CD8-positive, alpha-beta memory T cell (primary cell): ENCODE data around the gene CTXN3. TPM values are rescaled to one million over a fixed set of nuclear protein-coding genes. Genes with fewer than 3 reads are reported as not detected.
"Not testable (repeated sequence)": the region's sequence is repeated elsewhere in the genome, so short reads cannot be mapped to it uniquely, and the experiment has no call there.

ENCODE experiments used
- CTCF ChIA-PET: fragments of 350-600 bp; sonication (Branson Sonifier 250); formaldehyde crosslinking; loops from one replicate; lab custom pipeline; 2021; ENCODE audit warnings: antibody characterized with exemption; lab: Charles Lee
- POLR2A ChIA-PET: fragments of 350-600 bp; sonication (Branson Sonifier 250); formaldehyde crosslinking; loops from one replicate; lab custom pipeline; 2021; ENCODE audit warnings: antibody characterized with exemption; lab: Charles Lee
- DNase-seq, 5 donors: peaks; one replicate each; pipeline versions ENCODE4 v3.0.0 to v3.0.0-alpha.2; 2020 to 2022; ENCODE audit warnings: mixed read lengths in 1 of 5
- H3K27ac ChIP-seq: one replicate; pipeline ENCODE4 v1.7.0; 2013; ENCODE audit warnings: low read depth, mild to moderate bottlenecking, low read length, moderate library complexity
- H3K27me3 ChIP-seq: 2 replicates; pipeline ENCODE4 v1.7.0; 2013; ENCODE audit warnings: low read length, mild to moderate bottlenecking; ENCODE audit not compliant: insufficient read depth, poor library complexity, severe bottlenecking
- H3K36me3 ChIP-seq: 2 replicates; pipeline ENCODE4 v1.7.0; 2013; ENCODE audit warnings: mild to moderate bottlenecking, low read length, moderate library complexity; ENCODE audit not compliant: insufficient read depth
- H3K4me1 ChIP-seq: 2 replicates; pipeline ENCODE4 v1.7.0; 2013; ENCODE audit warnings: mild to moderate bottlenecking, low read length, moderate library complexity; ENCODE audit not compliant: insufficient read depth
- H3K4me3 ChIP-seq: 2 replicates; pipeline ENCODE4 v1.7.0; 2013; ENCODE audit warnings: mild to moderate bottlenecking, low read length
- H3K9me3 ChIP-seq: 2 replicates; pipeline ENCODE4 v1.7.0; 2013; ENCODE audit warnings: mild to moderate bottlenecking, low read length
- H3K27ac Mint-ChIP-seq, 8 donors: one replicate each; pipeline ENCODE4 v1.8.0; 2020 to 2021; ENCODE audit warnings: mixed read lengths in 8 of 8, mild to moderate bottlenecking in 6 of 8, inconsistent platforms in 3 of 8, moderate library complexity in 3 of 8
- H3K27me3 Mint-ChIP-seq, 2 donors: one replicate each; pipeline ENCODE4 v1.8.0; 2020 to 2021; ENCODE audit warnings: mixed read lengths in 2 of 2, mild to moderate bottlenecking in 1 of 2, moderate library complexity in 1 of 2
- H3K36me3 Mint-ChIP-seq, 3 donors: one replicate each; pipeline ENCODE4 v1.8.0; 2020 to 2021; ENCODE audit warnings: mixed read lengths in 3 of 3, inconsistent platforms in 1 of 3, mild to moderate bottlenecking in 1 of 3
- H3K4me1 Mint-ChIP-seq, 3 donors: one replicate each; pipeline ENCODE4 v1.8.0; 2020 to 2021; ENCODE audit warnings: mixed read lengths in 3 of 3, inconsistent platforms in 1 of 3, mild to moderate bottlenecking in 1 of 3
- H3K4me3 Mint-ChIP-seq, 7 donors: one replicate each; pipeline ENCODE4 v1.8.0; 2020 to 2021; ENCODE audit warnings: mixed read lengths in 7 of 7, mild to moderate bottlenecking in 6 of 7, moderate library complexity in 4 of 7, inconsistent platforms in 2 of 7
- H3K9me3 Mint-ChIP-seq, 5 donors: one replicate each; pipeline ENCODE4 v1.8.0; 2020 to 2022; ENCODE audit warnings: mixed read lengths in 5 of 5, mild to moderate bottlenecking in 3 of 5, moderate library complexity in 2 of 5, inconsistent platforms in 1 of 5
- polyA plus RNA-seq: library from polyadenylated mRNA; unstranded; fragments of 300-500 nt; fragmentation: Illumina TruSeq; gene quantifications from one replicate; pipeline ENCODE4 v1.2.3, GENCODE V29; 2021
- total RNA-seq, 2 experiments: library from RNA; stranded (reverse); gene quantifications; one replicate each; pipeline ENCODE4 v1.2.3, GENCODE V29; 2021

Gene CTXN3
- total and polyA plus RNA-seq, 3 experiments from 2014 or later: not detected

DNA sequence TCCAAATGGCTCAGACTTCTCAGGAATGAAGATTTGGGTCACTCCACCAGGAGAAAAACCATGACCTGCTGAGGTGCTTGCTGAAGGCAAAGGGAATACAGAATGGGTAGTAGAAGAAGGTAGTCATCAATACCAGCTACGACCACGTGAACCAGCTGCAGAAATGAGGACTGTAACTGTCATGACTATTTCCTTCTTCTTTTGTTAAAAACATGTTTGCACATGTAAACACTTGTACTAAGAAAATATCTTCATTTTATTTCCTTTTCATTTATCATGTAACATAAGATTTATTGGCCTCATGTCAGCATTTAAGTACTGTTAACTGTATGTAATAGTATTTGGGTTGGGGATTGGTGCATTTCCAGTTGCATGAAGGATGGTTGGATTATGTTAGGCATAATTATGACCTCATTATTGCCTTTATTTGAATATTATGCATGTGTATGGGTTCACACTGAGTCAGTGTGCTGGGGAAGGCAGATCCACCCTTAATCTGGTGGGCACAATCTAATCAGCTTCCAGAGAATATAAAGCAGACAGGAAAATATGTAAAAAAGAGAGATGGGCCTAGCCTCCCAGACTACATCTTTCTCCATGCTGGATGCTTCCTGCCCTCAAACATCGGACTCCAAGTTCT, 30.9 kb downstream of the CTXN3 start:
- H3K9me3 ChIP-seq, H3K27ac Mint-ChIP-seq, H3K36me3 ChIP-seq, H3K4me1 ChIP-seq, H3K27me3 ChIP-seq, H3K4me3 ChIP-seq, H3K36me3 Mint-ChIP-seq, H3K27me3 Mint-ChIP-seq, DNase-seq, H3K9me3 Mint-ChIP-seq, CTCF ChIA-PET, H3K4me3 Mint-ChIP-seq, H3K4me1 Mint-ChIP-seq, H3K27ac ChIP-seq, POLR2A ChIA-PET: not testable (repeated sequence)

GRCh38 chr5:127680595-127680994, 31.7 kb downstream of the CTXN3 start:
- H3K4me1 Mint-ChIP-seq: no peaks in the 10 kb centered on the region

GRCh38 chr5:127683008-127683407, 34.1 kb downstream of the CTXN3 start:
- ChIA-PET CTCF (no interaction called here), POLR2A (no interaction called here)
- Mint-ChIP-seq H3K27me3 (peaks cover 0 to 1% of the 10 kb centered on the region in 2 donors), H3K4me3 (no peak overlapping the region), H3K4me1 (no peaks in the 10 kb centered on the region), H3K36me3 (no peaks in the 10 kb centered on the region), H3K27ac (no peak overlapping the region), H3K9me3 (no peaks in the 10 kb centered on the region)
- Histone ChIP-seq H3K27ac (no peak overlapping the region), H3K36me3 (no peaks in the 10 kb centered on the region), H3K4me1 (no peaks in the 10 kb centered on the region), H3K4me3 (no peak overlapping the region), H3K9me3 (no peaks in the 10 kb centered on the region), H3K27me3 (no peaks in the 10 kb centered on the region)
- DNase-seq: no peak

More at GRCh38 chr5:127680595-127680994, 31.7 kb downstream of the CTXN3 start:
- no peak overlapping the region for H3K27ac ChIP-seq
- no peaks in the 10 kb centered on the region for H3K27me3 ChIP-seq
- ChIA-PET CTCF (no interaction called here), POLR2A (no interaction called here)
- H3K4me3 ChIP-seq: no peak overlapping the region
- no peaks in the 10 kb centered on the region for H3K4me1 ChIP-seq
- H3K9me3 ChIP-seq: no peaks in the 10 kb centered on the region
- peaks cover 0 to 1% of the 10 kb centered on the region in 2 donors for H3K27me3 Mint-ChIP-seq
- no peaks in the 10 kb centered on the region for H3K36me3 Mint-ChIP-seq
- H3K36me3 ChIP-seq: no peaks in the 10 kb centered on the region
- H3K4me3 Mint-ChIP-seq: no peak overlapping the region
- no peak for DNase-seq
- H3K27ac Mint-ChIP-seq: no peak overlapping the region
- no peaks in the 10 kb centered on the region for H3K9me3 Mint-ChIP-seq

- no peaks in the 10 kb centered on the region for H3K36me3 ChIP-seq
- no peak for DNase-seq
- POLR2A ChIA-PET: no interaction called here
- peaks cover 0 to 1% of the 10 kb centered on the region in 2 donors for H3K27me3 Mint-ChIP-seq
- CTCF ChIA-PET: no interaction called here
- no peaks in the 10 kb centered on the region for H3K4me1 ChIP-seq
- H3K9me3 Mint-ChIP-seq: no peaks in the 10 kb centered on the region
- H3K4me3 ChIP-seq: no peak overlapping the region
- no peaks in the 10 kb centered on the region for H3K27me3 ChIP-seq
- no peak overlapping the region for H3K27ac ChIP-seq
- H3K27ac Mint-ChIP-seq: no peak overlapping the region
- no peaks in the 10 kb centered on the region for H3K36me3 Mint-ChIP-seq
- H3K9me3 ChIP-seq: no peaks in the 10 kb centered on the region
- H3K4me1 Mint-ChIP-seq: no peaks in the 10 kb centered on the region
- no peak overlapping the region for H3K4me3 Mint-ChIP-seq
These were observed 36.0 kb downstream of the CTXN3 start for GRCh38 chr5:127684726-127685467.

DNA sequence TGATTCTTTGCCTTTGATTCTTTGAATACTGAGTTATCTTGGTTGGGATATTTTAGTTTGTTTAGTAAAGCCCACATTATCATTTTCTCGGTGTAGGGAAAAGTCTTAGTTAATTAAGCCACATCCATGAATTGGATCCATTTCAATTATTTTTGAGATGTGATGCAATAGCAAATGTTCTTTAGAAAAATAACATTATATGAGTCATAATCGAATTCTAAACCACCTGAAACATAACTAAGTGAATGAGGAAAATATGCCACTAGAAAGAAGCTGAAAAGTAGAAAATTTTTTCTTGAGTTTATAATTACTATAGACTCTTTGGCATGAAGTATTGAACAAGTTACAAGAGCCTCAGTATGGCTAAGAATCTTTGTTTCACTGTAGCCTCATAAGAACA, 36.8 kb downstream of the CTXN3 start:
- Histone ChIP-seq H3K27ac (no peak overlapping the region), H3K36me3 (no peaks in the 10 kb centered on the region), H3K4me1 (no peaks in the 10 kb centered on the region), H3K9me3 (no peaks in the 10 kb centered on the region), H3K27me3 (no peaks in the 10 kb centered on the region), H3K4me3 (no peak overlapping the region)
- H3K4me3 Mint-ChIP-seq: no peak overlapping the region
- peaks cover 1 to 2% of the 10 kb centered on the region in 2 donors for H3K27me3 Mint-ChIP-seq
- CTCF ChIA-PET: no interaction called here
- H3K27ac Mint-ChIP-seq: no peak overlapping the region
- no peaks in the 10 kb centered on the region for H3K4me1 Mint-ChIP-seq
- POLR2A ChIA-PET: no interaction called here
- H3K36me3 Mint-ChIP-seq: no peaks in the 10 kb centered on the region
- no peaks in the 10 kb centered on the region for H3K9me3 Mint-ChIP-seq
- no peak for DNase-seq

DNA sequence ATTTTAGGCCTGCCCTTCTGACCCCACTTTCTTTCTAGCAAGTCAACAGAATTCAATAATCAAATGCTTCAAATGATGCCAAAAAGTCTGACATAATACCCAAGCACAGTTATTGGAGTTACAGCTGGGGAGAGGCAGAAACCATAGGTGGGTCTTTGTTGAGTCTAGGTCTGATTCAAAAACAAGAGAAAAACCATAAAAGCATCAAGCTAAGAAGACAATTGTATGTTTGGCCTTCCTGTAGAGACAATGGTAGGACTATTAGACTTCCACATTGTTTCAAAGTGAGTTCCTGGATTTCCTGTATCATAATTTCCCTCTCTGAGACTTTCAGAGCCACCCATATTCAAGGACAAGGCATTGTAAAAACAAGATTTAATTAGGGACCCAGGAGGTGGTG, 37.5 kb downstream of the CTXN3 start:
- DNase-seq: no peak
- Mint-ChIP-seq H3K4me1 (no peaks in the 10 kb centered on the region), H3K27me3 (peaks cover 3 to 4% of the 10 kb centered on the region in 2 donors), H3K4me3 (no peak overlapping the region), H3K27ac (no peak overlapping the region), H3K9me3 (no peaks in the 10 kb centered on the region), H3K36me3 (no peaks in the 10 kb centered on the region)
- no peaks in the 10 kb centered on the region for H3K27me3 ChIP-seq
- POLR2A ChIA-PET: no interaction called here
- H3K4me3 ChIP-seq: no peak overlapping the region
- no peaks in the 10 kb centered on the region for H3K4me1 ChIP-seq
- no peaks in the 10 kb centered on the region for H3K36me3 ChIP-seq
- H3K9me3 ChIP-seq: no peaks in the 10 kb centered on the region
- CTCF ChIA-PET: no interaction called here
- H3K27ac ChIP-seq: no peak overlapping the region

DNA sequence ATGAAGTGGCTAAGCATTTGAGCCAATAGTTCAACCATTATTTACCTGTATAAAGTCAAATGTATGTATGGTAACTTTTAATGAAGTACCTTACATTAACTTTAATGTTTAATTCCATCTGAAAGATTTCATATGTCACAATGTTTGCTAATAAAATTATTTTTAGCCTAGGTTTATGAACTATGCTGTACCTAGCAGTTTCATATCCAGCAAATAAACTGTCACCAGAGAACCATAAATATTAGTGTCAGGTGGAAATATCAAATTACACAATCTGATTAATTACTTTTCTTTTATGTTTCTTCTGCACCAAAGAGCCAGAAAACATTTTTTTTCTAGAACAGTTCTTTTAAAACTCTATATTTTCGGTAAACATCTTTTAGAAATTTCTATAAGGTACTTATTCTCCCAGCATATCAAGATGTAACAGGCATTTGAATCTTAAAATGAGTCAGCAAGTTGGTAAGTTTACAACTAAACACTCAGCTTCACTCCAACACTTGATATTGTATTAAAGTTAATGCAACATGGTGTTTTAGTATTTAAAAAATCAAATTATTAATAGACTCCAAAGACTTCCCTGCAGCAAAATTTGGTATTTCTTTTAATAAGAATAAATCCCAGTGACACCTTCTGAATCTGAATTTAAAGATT, 45.8 kb downstream of the CTXN3 start:
- DNase-seq: no peak
- Histone ChIP-seq H3K4me1 (no peaks in the 10 kb centered on the region), H3K9me3 (no peaks in the 10 kb centered on the region), H3K27ac (no peak overlapping the region), H3K36me3 (no peaks in the 10 kb centered on the region), H3K4me3 (no peak overlapping the region), H3K27me3 (no peaks in the 10 kb centered on the region)
- ChIA-PET POLR2A (no interaction called here), CTCF (no interaction called here)
- peaks cover 0 to 1% (median 0%) of the 10 kb centered on the region in 3 donors for H3K36me3 Mint-ChIP-seq
- H3K4me3 Mint-ChIP-seq: no peak overlapping the region
- H3K4me1 Mint-ChIP-seq: no peaks in the 10 kb centered on the region
- no peak overlapping the region for H3K27ac Mint-ChIP-seq
- no peaks in the 10 kb centered on the region for H3K9me3 Mint-ChIP-seq
- H3K27me3 Mint-ChIP-seq: peaks cover 2 to 19% of the 10 kb centered on the region in 2 donors

- POLR2A ChIA-PET: no interaction called here
- no peaks in the 10 kb centered on the region for H3K4me1 ChIP-seq
- no peaks in the 10 kb centered on the region for H3K27me3 ChIP-seq
- H3K27ac ChIP-seq: no peak overlapping the region
- no peaks in the 10 kb centered on the region for H3K36me3 ChIP-seq
- DNase-seq: no peak
- peaks cover 2 to 19% of the 10 kb centered on the region in 2 donors for H3K27me3 Mint-ChIP-seq
- no peak overlapping the region for H3K27ac Mint-ChIP-seq
- CTCF ChIA-PET: no interaction called here
- no peaks in the 10 kb centered on the region for H3K9me3 Mint-ChIP-seq
- no peaks in the 10 kb centered on the region for H3K9me3 ChIP-seq
- H3K4me3 Mint-ChIP-seq: no peak overlapping the region
- H3K4me3 ChIP-seq: no peak overlapping the region
- H3K4me1 Mint-ChIP-seq: no peaks in the 10 kb centered on the region
- H3K36me3 Mint-ChIP-seq: peaks cover 0 to 1% (median 0%) of the 10 kb centered on the region in 3 donors
These were observed 46.5 kb downstream of the CTXN3 start for GRCh38 chr5:127695346-127695745.
